Endothelial cell of umbilical vein (primary cell): ENCODE results near the gene SLC44A4.
"Not testable (repeated sequence)": the region's sequence is repeated elsewhere in the genome, so short reads cannot be mapped to it uniquely, and the experiment has no call there.

Experiments
- EZH2 ChIP-seq: IDR thresholded peaks from 2 replicates; pipeline ENCODE4 v1.6.1; 2012; ENCODE audit warnings: borderline replicate concordance, low read depth, mild to moderate bottlenecking, moderate library complexity, low read length, inconsistent platforms; ENCODE audit not compliant: severe bottlenecking
- GATA2 ChIP-seq: IDR thresholded peaks from 2 replicates; pipeline ENCODE4 v1.7.0; 2011; ENCODE audit warnings: low read depth, mild to moderate bottlenecking, moderate library complexity, mixed read lengths, low read length; ENCODE audit not compliant: insufficient read length, insufficient read depth
- MYC ChIP-seq: IDR thresholded peaks from one replicate; pipeline ENCODE4 v1.6.1; 2011; ENCODE audit warnings: mild to moderate bottlenecking, low read depth, low read length
- POLR2A ChIP-seq: IDR thresholded peaks from 2 replicates; pipeline ENCODE4 v1.6.1; 2012; ENCODE audit warnings: low read depth, mild to moderate bottlenecking, control low read depth, low read length
- POLR2AphosphoS5 ChIP-seq: IDR thresholded peaks from 2 replicates; pipeline ENCODE4 v1.6.1; 2012; ENCODE audit warnings: low read depth, mild to moderate bottlenecking, control low read depth, low read length, moderate library complexity; ENCODE audit not compliant: insufficient read depth
- TF ChIP-seq, protein P1 (sequence below), 2 donors: IDR thresholded peaks; 1 replicate in 1 of 2; 2 replicates in 1 of 2; pipeline ENCODE4 v1.5.1; 2011; ENCODE audit warnings: low read length in 2 of 2, mild to moderate bottlenecking in 2 of 2, moderate library complexity in 2 of 2, control low read depth in 1 of 2, inconsistent platforms in 1 of 2, low read depth in 1 of 2; ENCODE audit not compliant: insufficient read depth in 1 of 2; ENCODE audit errors: extremely low read depth in 1 of 2
- TF ChIP-seq, protein P2 (sequence below): IDR thresholded peaks from 2 replicates; pipeline ENCODE4 v1.6.1; 2011; ENCODE audit not compliant: insufficient read depth, insufficient read length

- TF ChIP-seq, protein P1, sequence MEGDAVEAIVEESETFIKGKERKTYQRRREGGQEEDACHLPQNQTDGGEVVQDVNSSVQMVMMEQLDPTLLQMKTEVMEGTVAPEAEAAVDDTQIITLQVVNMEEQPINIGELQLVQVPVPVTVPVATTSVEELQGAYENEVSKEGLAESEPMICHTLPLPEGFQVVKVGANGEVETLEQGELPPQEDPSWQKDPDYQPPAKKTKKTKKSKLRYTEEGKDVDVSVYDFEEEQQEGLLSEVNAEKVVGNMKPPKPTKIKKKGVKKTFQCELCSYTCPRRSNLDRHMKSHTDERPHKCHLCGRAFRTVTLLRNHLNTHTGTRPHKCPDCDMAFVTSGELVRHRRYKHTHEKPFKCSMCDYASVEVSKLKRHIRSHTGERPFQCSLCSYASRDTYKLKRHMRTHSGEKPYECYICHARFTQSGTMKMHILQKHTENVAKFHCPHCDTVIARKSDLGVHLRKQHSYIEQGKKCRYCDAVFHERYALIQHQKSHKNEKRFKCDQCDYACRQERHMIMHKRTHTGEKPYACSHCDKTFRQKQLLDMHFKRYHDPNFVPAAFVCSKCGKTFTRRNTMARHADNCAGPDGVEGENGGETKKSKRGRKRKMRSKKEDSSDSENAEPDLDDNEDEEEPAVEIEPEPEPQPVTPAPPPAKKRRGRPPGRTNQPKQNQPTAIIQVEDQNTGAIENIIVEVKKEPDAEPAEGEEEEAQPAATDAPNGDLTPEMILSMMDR (IDR thresholded peaks at IDR 0.05; ENCODE audit: extremely low read depth in 1 of 2, insufficient read depth in 1 of 2, low read depth in 1 of 2, low read length in 2 of 2): not testable (repeated sequence)
- not testable (repeated sequence) for TF ChIP-seq POLR2AphosphoS5, POLR2A, EZH2, MYC, GATA2
- TF ChIP-seq, protein P2, sequence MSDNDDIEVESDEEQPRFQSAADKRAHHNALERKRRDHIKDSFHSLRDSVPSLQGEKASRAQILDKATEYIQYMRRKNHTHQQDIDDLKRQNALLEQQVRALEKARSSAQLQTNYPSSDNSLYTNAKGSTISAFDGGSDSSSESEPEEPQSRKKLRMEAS: not testable (repeated sequence)
Measured at GRCh38 chr6:31820399-31820798, 58.4 kb downstream of the SLC44A4 start.
